Astrocyte (in vitro differentiated cells and primary cell): ENCODE results near the gene LRBA. TPM values are rescaled to one million over a fixed set of nuclear protein-coding genes. Genes with fewer than 3 reads are reported as not detected.

Experiments
- DNase-seq: peaks from one replicate; pipeline ENCODE4 v3.0.0-alpha.2; 2010; ENCODE audit warnings: low read depth
- FAIRE-seq: peaks from 2 replicates; lab custom pipeline; 2011; peaks lifted over from hg19 to GRCh38; lab: Jason Lieb, UNC
- H2AFZ ChIP-seq: 2 replicates; pipeline ENCODE4 v1.6.0; 2012; ENCODE audit warnings: low read depth, low read length, inconsistent platforms
- H3K27ac ChIP-seq: 2 replicates; pipeline ENCODE4 v1.5.1; 2011; ENCODE audit warnings: low read depth, low read length, inconsistent platforms
- H3K27me3 ChIP-seq: 2 replicates; pipeline ENCODE4 v1.6.0; 2011; ENCODE audit warnings: low read length, inconsistent platforms; ENCODE audit not compliant: insufficient read depth
- H3K36me3 ChIP-seq: 2 replicates; pipeline ENCODE4 v1.5.1; 2011; ENCODE audit warnings: low read length, inconsistent platforms; ENCODE audit not compliant: insufficient read depth
- H3K4me1 ChIP-seq: 2 replicates; pipeline ENCODE4 v1.5.1; 2011; ENCODE audit warnings: low read length, inconsistent platforms; ENCODE audit not compliant: insufficient read depth
- H3K4me2 ChIP-seq: 2 replicates; pipeline ENCODE4 v1.6.0; 2012; ENCODE audit warnings: low read length, inconsistent platforms
- H3K4me3 ChIP-seq: 2 replicates; pipeline ENCODE4 v1.5.1; 2011; ENCODE audit warnings: low read depth, mild to moderate bottlenecking, low read length, inconsistent platforms; ENCODE audit not compliant: insufficient read depth
- H3K79me2 ChIP-seq: 2 replicates; pipeline ENCODE4 v1.6.0; 2012; ENCODE audit warnings: mild to moderate bottlenecking, low read length, inconsistent platforms; ENCODE audit not compliant: insufficient read depth
- H3K9ac ChIP-seq: 2 replicates; pipeline ENCODE4 v1.6.0; 2012; ENCODE audit warnings: mild to moderate bottlenecking, low read length, inconsistent platforms
- H3K9me3 ChIP-seq: 2 replicates; pipeline ENCODE4 v1.5.1; 2012; ENCODE audit warnings: low read depth, mild to moderate bottlenecking, low read length, inconsistent platforms; ENCODE audit not compliant: insufficient read depth
- H4K20me1 ChIP-seq: 2 replicates; pipeline ENCODE4 v1.6.0; 2012; ENCODE audit warnings: low read length, inconsistent platforms; ENCODE audit not compliant: insufficient read depth
- H3K27ac Mint-ChIP-seq: one replicate; pipeline ENCODE4 v1.8.0; 2021; ENCODE audit warnings: mild to moderate bottlenecking, mixed read lengths; ENCODE audit not compliant: unreplicated experiment
- H3K27me3 Mint-ChIP-seq: one replicate; pipeline ENCODE4 v1.8.0; 2021; ENCODE audit warnings: low read depth, mixed read lengths; ENCODE audit not compliant: unreplicated experiment
- H3K36me3 Mint-ChIP-seq: one replicate; pipeline ENCODE4 v1.8.0; 2021; ENCODE audit warnings: low read depth, mixed read lengths; ENCODE audit not compliant: unreplicated experiment
- H3K4me1 Mint-ChIP-seq: one replicate; pipeline ENCODE4 v1.8.0; 2021; ENCODE audit warnings: low read depth, mixed read lengths; ENCODE audit not compliant: unreplicated experiment
- H3K4me3 Mint-ChIP-seq: one replicate; pipeline ENCODE4 v1.8.0; 2021; ENCODE audit warnings: mild to moderate bottlenecking, moderate library complexity, mixed read lengths; ENCODE audit not compliant: unreplicated experiment
- H3K9me3 Mint-ChIP-seq: one replicate; pipeline ENCODE4 v1.8.0; 2021; ENCODE audit warnings: mild to moderate bottlenecking, mixed read lengths; ENCODE audit not compliant: unreplicated experiment
- EZH2 ChIP-seq: IDR thresholded peaks from 2 replicates; pipeline ENCODE4 v1.6.1; 2012; ENCODE audit warnings: mild to moderate bottlenecking, low read length, inconsistent platforms; ENCODE audit not compliant: insufficient read depth
- total RNA-seq: library from RNA; stranded (reverse); gene quantifications from 2 replicates; pipeline ENCODE4 v1.2.1, GENCODE V29; 2021
- TF ChIP-seq, protein P1 (sequence below): IDR thresholded peaks from 2 replicates; pipeline ENCODE4 v1.5.1; 2011; ENCODE audit warnings: low read depth, mild to moderate bottlenecking, inconsistent platforms, low read length, moderate library complexity; ENCODE audit not compliant: insufficient read depth

Gene LRBA
- total RNA-seq, 1 donor from 2014 or later = 25.3 TPM

DNA sequence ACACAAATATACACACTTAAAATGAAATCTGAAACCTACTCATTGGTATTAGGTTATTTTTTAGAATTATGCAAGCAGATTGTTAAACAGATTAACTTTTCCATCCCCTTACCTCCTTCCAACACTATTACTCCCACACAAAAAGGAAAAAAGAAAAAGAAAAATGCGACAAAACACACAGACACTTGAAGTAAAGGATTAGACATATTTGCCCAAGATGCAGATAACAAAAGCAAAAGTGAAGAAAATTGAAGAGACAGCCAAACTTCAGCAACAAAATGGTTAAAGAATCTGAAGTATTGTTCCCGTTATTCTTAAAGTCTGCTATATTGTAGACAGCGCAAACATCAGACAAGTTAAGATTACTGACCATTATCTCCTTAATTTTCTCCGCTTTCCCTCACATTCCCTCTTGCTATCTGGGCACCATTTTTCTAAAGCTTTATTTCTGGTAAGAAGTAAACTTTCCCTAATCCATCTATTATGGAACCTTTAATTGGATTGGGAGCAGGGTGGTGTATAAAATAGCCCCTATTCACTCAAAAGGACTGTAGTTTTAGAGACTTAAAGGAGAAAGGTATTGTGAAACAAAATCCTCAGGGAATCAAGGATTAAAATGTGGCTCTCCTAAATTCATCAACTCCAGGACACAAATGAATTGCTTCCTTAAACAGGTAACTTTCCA is 467.8 kb downstream of the LRBA start:
- Mint-ChIP-seq H3K4me1 (no peaks in the 10 kb centered on the region), H3K9me3 (peaks cover 5% of the 10 kb centered on the region), H3K4me3 (no peak overlapping the region), H3K27me3 (no peaks in the 10 kb centered on the region), H3K27ac (no peak overlapping the region), H3K36me3 (no peaks in the 10 kb centered on the region)
- Histone ChIP-seq H3K4me3 (no peak overlapping the region), H3K9me3 (no peaks in the 10 kb centered on the region), H4K20me1 (no peaks in the 10 kb centered on the region), H3K27ac (no peak overlapping the region), H3K79me2 (no peaks in the 10 kb centered on the region), H3K9ac (no peak overlapping the region), H2AFZ (no peak overlapping the region), H3K27me3 (no peaks in the 10 kb centered on the region), H3K4me1 (no peaks in the 10 kb centered on the region), H3K36me3 (no peaks in the 10 kb centered on the region), H3K4me2 (no peak overlapping the region)
- peak; percentile 62 for FAIRE-seq
- DNase-seq = no peak
- TF ChIP-seq, protein P1, sequence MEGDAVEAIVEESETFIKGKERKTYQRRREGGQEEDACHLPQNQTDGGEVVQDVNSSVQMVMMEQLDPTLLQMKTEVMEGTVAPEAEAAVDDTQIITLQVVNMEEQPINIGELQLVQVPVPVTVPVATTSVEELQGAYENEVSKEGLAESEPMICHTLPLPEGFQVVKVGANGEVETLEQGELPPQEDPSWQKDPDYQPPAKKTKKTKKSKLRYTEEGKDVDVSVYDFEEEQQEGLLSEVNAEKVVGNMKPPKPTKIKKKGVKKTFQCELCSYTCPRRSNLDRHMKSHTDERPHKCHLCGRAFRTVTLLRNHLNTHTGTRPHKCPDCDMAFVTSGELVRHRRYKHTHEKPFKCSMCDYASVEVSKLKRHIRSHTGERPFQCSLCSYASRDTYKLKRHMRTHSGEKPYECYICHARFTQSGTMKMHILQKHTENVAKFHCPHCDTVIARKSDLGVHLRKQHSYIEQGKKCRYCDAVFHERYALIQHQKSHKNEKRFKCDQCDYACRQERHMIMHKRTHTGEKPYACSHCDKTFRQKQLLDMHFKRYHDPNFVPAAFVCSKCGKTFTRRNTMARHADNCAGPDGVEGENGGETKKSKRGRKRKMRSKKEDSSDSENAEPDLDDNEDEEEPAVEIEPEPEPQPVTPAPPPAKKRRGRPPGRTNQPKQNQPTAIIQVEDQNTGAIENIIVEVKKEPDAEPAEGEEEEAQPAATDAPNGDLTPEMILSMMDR = no peak
- no peak for TF ChIP-seq EZH2

DNA sequence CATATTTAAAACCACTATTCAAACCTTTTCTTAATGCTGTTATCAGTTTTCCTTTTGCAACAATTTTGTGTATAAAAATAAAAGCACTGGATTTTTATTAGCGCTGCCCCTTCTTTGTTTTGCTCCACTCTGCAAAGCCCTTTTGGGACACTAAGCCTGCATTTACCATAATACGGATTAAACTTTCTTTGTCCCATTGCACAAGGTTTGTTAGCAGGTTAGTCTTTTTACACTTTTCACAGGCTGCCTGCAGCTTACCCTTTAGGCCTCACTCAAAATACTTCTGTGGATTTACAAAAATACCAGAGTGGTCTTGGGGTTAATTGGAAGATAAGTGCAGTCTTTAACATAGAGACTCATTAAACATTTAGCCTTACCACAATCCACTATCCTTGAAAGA is 468.8 kb downstream of the LRBA start:
- H3K36me3 Mint-ChIP-seq = no peaks in the 10 kb centered on the region
- H4K20me1 ChIP-seq = no peaks in the 10 kb centered on the region
- no peak overlapping the region for H2AFZ ChIP-seq
- no peak for TF ChIP-seq EZH2
- TF ChIP-seq, protein P1 = no peak
- H3K79me2 ChIP-seq = no peaks in the 10 kb centered on the region
- DNase-seq = no peak
- H3K4me2 ChIP-seq = no peak overlapping the region
- no peaks in the 10 kb centered on the region for H3K4me1 ChIP-seq
- H3K27me3 ChIP-seq = no peaks in the 10 kb centered on the region
- H3K9me3 Mint-ChIP-seq = no peaks in the 10 kb centered on the region
- no peak overlapping the region for H3K27ac ChIP-seq
- no peak overlapping the region for H3K27ac Mint-ChIP-seq
- no peak overlapping the region for H3K9ac ChIP-seq
- H3K36me3 ChIP-seq = no peaks in the 10 kb centered on the region
- FAIRE-seq = no peak
- H3K27me3 Mint-ChIP-seq = no peaks in the 10 kb centered on the region
- H3K4me3 ChIP-seq = no peak overlapping the region
- H3K9me3 ChIP-seq = no peaks in the 10 kb centered on the region
- peaks cover under 1% of the 10 kb centered on the region for H3K4me1 Mint-ChIP-seq
- no peak overlapping the region for H3K4me3 Mint-ChIP-seq

DNA sequence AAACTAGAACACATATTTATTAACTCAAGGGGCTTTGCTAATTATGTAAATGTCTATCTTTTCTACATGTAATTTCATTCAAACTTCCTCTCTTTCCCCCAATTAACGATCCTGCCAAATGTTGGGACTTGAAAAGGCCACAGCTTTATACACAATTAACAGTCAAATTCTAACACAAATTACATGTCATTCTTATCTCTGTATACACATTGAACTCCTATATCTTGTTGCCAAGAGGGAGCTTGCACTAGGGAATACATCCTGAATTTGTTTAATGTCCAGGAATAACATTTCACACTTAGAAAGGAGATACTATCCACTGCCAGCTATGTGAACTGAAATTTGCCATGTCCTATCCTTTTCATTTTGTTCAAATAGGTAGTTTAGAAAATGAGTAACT is 472.0 kb downstream of the LRBA start:
- no peak overlapping the region for H3K27ac Mint-ChIP-seq
- FAIRE-seq (no peak), DNase-seq (no peak)
- no peaks in the 10 kb centered on the region for H3K9me3 Mint-ChIP-seq
- no peaks in the 10 kb centered on the region for H3K27me3 ChIP-seq
- H3K4me2 ChIP-seq = no peak overlapping the region
- TF ChIP-seq EZH2 = no peak
- TF ChIP-seq, protein P1 = no peak
- H3K4me1 Mint-ChIP-seq = peaks cover 8% of the 10 kb centered on the region
- H3K79me2 ChIP-seq = no peaks in the 10 kb centered on the region
- no peaks in the 10 kb centered on the region for H3K27me3 Mint-ChIP-seq
- H3K4me1 ChIP-seq = no peaks in the 10 kb centered on the region
- no peaks in the 10 kb centered on the region for H3K36me3 ChIP-seq
- no peaks in the 10 kb centered on the region for H3K36me3 Mint-ChIP-seq
- H3K9me3 ChIP-seq = no peaks in the 10 kb centered on the region
- no peak overlapping the region for H3K4me3 Mint-ChIP-seq
- H4K20me1 ChIP-seq = no peaks in the 10 kb centered on the region
- H3K4me3 ChIP-seq = no peak overlapping the region
- H2AFZ ChIP-seq = no peak overlapping the region
- H3K9ac ChIP-seq = no peak overlapping the region
- no peak overlapping the region for H3K27ac ChIP-seq
